NT2/D1 (cell line): Measurements from ENCODE around the gene NEGR1.

Experiments used
- SUZ12 ChIP-seq: IDR thresholded peaks from 2 replicates; pipeline ENCODE4 v1.6.1; 2011; ENCODE audit not compliant: insufficient read length, insufficient read depth; ENCODE audit errors: extremely low read depth
- YY1 ChIP-seq: IDR thresholded peaks from 2 replicates; pipeline ENCODE4 v1.6.1; 2011; ENCODE audit not compliant: insufficient read length, insufficient read depth
- ZNF274 ChIP-seq: IDR thresholded peaks from 2 replicates; pipeline ENCODE4 v1.6.1; 2011; ENCODE audit warnings: mild to moderate bottlenecking, low read depth, low read length

DNA sequence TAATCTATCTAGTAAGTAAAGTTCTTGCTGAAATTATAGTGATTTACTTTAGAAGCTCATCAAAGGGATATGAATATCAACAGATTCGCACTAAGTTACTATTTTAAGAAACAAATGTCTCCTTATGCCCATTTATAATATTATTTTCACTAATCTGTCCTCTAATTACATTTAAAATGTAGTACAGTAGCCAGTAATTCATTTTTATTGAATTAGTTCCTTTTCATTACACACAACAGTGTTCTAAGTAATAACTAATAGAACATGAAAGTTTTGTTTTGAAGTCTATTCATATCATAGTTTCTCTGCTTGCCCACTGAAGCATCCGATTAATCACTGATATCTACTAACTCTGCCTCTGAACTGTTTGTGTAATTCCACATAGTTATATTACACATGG, 225.8 kb downstream of the NEGR1 start:
- TF ChIP-seq ZNF274: no peak
- TF ChIP-seq YY1: no peak
- TF ChIP-seq SUZ12: no peak
